ENCODE measurements around the gene PDE8A. TPM values are rescaled to one million over a fixed set of nuclear protein-coding genes. Genes with fewer than 3 reads are reported as not detected.

PDE8A gene
- total and polyA plus RNA-seq, 2 of the 13 experiments (the other 11 are each of a cell fraction or from before 2014, with no cell fraction given): 26.3 to 48.5 TPM

DNA sequence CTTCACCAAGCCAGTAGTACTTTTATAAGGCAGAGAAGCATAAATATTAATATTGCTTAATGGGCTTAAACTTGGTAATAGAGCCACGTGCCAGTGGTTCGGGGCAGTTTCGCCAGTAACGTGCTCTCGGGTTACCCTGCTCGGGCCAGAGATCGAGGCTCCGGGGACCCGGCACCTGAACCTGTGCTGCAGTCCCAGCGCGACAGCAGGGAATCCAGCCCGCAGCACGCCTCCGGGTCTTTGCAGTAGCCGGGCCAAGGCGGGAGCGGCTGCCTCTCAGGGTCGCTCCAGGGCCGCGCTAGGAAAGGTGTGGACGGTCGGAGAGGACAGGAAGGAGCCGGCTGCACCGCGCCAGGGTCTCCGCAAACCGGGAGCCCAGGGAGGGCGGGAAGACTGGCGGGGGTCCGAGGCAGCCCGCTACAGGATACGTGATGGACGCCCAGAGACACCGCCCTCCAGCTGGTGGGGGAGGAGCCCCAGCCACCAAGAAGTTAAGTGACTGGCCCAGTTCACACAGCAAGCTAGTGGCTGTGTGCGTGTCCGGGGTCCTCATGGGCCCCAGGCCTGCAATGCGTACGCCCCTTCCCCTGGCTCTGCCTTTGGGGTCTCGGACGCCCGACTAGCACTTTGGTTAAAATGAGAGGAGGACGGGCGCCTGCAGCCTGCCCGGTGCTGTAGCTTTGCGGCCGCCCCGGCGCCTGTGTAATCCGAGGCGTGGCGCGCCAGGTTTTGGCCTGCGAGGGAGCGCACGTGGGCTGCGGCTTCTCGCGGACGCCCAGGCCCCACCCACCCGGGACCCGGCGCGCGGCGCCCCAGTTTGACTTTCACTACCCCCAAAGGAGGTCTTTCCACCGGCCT lies 1.2 kb upstream of the PDE8A start (continued):
- TF ChIP-seq, protein P1, sequence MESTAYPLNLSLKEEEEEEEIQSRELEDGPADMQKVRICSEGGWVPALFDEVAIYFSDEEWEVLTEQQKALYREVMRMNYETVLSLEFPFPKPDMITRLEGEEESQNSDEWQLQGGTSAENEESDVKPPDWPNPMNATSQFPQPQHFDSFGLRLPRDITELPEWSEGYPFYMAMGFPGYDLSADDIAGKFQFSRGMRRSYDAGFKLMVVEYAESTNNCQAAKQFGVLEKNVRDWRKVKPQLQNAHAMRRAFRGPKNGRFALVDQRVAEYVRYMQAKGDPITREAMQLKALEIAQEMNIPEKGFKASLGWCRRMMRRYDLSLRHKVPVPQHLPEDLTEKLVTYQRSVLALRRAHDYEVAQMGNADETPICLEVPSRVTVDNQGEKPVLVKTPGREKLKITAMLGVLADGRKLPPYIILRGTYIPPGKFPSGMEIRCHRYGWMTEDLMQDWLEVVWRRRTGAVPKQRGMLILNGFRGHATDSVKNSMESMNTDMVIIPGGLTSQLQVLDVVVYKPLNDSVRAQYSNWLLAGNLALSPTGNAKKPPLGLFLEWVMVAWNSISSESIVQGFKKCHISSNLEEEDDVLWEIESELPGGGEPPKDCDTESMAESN (CRISPR knock-in tag; conservative IDR thresholded peaks at IDR 0.05): peak; percentile 45; the same call in 1 of the 2 replicates
- TF ChIP-seq PHB2 (IDR thresholded peaks at IDR 0.05; ENCODE audit: partially characterized antibody): no peak
- no peak for TF ChIP-seq SP2 (CRISPR knock-in tag; IDR thresholded peaks at IDR 0.05)
- TF ChIP-seq, protein P2, sequence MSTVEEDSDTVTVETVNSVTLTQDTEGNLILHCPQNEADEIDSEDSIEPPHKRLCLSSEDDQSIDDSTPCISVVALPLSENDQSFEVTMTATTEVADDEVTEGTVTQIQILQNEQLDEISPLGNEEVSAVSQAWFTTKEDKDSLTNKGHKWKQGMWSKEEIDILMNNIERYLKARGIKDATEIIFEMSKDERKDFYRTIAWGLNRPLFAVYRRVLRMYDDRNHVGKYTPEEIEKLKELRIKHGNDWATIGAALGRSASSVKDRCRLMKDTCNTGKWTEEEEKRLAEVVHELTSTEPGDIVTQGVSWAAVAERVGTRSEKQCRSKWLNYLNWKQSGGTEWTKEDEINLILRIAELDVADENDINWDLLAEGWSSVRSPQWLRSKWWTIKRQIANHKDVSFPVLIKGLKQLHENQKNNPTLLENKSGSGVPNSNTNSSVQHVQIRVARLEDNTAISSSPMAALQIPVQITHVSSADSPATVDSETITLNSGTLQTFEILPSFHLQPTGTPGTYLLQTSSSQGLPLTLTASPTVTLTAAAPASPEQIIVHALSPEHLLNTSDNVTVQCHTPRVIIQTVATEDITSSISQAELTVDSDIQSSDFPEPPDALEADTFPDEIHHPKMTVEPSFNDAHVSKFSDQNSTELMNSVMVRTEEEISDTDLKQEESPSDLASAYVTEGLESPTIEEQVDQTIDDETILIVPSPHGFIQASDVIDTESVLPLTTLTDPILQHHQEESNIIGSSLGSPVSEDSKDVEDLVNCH (CRISPR knock-in tag; IDR thresholded peaks at IDR 0.05): no peak
- TF ChIP-seq ZNF331 (CRISPR knock-in tag; IDR thresholded peaks at IDR 0.05): peak; percentile 66; the same call in 1 of the 2 replicates
- 0 out of 2 replicates have a peak, but pooled peaks have one; percentile 44 for TF ChIP-seq ARHGAP35 (CRISPR knock-in tag; IDR thresholded peaks at IDR 0.05; ENCODE audit: borderline replicate concordance)
- TF ChIP-seq, protein P3, sequence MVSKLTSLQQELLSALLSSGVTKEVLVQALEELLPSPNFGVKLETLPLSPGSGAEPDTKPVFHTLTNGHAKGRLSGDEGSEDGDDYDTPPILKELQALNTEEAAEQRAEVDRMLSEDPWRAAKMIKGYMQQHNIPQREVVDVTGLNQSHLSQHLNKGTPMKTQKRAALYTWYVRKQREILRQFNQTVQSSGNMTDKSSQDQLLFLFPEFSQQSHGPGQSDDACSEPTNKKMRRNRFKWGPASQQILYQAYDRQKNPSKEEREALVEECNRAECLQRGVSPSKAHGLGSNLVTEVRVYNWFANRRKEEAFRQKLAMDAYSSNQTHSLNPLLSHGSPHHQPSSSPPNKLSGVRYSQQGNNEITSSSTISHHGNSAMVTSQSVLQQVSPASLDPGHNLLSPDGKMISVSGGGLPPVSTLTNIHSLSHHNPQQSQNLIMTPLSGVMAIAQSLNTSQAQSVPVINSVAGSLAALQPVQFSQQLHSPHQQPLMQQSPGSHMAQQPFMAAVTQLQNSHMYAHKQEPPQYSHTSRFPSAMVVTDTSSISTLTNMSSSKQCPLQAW (CRISPR knock-in tag; IDR thresholded peaks at IDR 0.05): peak; percentile 70; the same call in 1 of the 2 replicates
- TF ChIP-seq, protein P4, sequence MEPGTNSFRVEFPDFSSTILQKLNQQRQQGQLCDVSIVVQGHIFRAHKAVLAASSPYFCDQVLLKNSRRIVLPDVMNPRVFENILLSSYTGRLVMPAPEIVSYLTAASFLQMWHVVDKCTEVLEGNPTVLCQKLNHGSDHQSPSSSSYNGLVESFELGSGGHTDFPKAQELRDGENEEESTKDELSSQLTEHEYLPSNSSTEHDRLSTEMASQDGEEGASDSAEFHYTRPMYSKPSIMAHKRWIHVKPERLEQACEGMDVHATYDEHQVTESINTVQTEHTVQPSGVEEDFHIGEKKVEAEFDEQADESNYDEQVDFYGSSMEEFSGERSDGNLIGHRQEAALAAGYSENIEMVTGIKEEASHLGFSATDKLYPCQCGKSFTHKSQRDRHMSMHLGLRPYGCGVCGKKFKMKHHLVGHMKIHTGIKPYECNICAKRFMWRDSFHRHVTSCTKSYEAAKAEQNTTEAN (CRISPR knock-in tag; conservative IDR thresholded peaks at IDR 0.05): no peak
- TF ChIP-seq, protein P5, sequence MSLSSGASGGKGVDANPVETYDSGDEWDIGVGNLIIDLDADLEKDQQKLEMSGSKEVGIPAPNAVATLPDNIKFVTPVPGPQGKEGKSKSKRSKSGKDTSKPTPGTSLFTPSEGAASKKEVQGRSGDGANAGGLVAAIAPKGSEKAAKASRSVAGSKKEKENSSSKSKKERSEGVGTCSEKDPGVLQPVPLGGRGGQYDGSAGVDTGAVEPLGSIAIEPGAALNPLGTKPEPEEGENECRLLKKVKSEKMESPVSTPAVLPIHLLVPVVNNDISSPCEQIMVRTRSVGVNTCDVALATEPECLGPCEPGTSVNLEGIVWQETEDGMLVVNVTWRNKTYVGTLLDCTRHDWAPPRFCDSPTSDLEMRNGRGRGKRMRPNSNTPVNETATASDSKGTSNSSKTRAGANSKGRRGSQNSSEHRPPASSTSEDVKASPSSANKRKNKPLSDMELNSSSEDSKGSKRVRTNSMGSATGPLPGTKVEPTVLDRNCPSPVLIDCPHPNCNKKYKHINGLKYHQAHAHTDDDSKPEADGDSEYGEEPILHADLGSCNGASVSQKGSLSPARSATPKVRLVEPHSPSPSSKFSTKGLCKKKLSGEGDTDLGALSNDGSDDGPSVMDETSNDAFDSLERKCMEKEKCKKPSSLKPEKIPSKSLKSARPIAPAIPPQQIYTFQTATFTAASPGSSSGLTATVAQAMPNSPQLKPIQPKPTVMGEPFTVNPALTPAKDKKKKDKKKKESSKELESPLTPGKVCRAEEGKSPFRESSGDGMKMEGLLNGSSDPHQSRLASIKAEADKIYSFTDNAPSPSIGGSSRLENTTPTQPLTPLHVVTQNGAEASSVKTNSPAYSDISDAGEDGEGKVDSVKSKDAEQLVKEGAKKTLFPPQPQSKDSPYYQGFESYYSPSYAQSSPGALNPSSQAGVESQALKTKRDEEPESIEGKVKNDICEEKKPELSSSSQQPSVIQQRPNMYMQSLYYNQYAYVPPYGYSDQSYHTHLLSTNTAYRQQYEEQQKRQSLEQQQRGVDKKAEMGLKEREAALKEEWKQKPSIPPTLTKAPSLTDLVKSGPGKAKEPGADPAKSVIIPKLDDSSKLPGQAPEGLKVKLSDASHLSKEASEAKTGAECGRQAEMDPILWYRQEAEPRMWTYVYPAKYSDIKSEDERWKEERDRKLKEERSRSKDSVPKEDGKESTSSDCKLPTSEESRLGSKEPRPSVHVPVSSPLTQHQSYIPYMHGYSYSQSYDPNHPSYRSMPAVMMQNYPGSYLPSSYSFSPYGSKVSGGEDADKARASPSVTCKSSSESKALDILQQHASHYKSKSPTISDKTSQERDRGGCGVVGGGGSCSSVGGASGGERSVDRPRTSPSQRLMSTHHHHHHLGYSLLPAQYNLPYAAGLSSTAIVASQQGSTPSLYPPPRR (CRISPR knock-in tag; IDR thresholded peaks at IDR 0.05; ENCODE audit: borderline replicate concordance): peak; percentile 57; the same call in 1 of the 2 replicates
- no peak; the same call in 1 of the 2 replicates for TF ChIP-seq SP4 (CRISPR knock-in tag; IDR thresholded peaks at IDR 0.05)
- no peak; the same call in 1 of the 2 replicates for TF ChIP-seq ZNF607 (CRISPR knock-in tag; IDR thresholded peaks at IDR 0.05; ENCODE audit: borderline replicate concordance)
- peak; percentile 71 for TF ChIP-seq ZNF878 (CRISPR knock-in tag; IDR thresholded peaks at IDR 0.05)
- TF ChIP-seq, protein P6, sequence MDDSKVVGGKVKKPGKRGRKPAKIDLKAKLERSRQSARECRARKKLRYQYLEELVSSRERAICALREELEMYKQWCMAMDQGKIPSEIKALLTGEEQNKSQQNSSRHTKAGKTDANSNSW (CRISPR knock-in tag; IDR thresholded peaks at IDR 0.05; ENCODE audit: borderline replicate concordance): no peak
- peak; percentile 96 for TF ChIP-seq KDM2A (CRISPR knock-in tag; IDR thresholded peaks at IDR 0.05; ENCODE audit: borderline replicate concordance, low read depth)
- no peak for TF ChIP-seq ZNF263 (CRISPR knock-in tag; IDR thresholded peaks at IDR 0.05)
